Keratinocyte (primary cell): ENCODE results near the gene CUX1. TPM values are rescaled to one million over a fixed set of nuclear protein-coding genes. Genes with fewer than 3 reads are reported as not detected.
A peak's percentile ranks its signal among the peaks of the same experiment; 100 is the strongest.

Experiments
- DNase-seq: peaks from one replicate; pipeline ENCODE4 v3.0.0-alpha.2; 2011; ENCODE audit warnings: low read depth, missing footprints, low spot score
- FAIRE-seq: peaks from 2 replicates; lab custom pipeline; 2011; peaks lifted over from hg19 to GRCh38; lab: Jason Lieb, UNC
- H2AFZ ChIP-seq: 2 replicates; pipeline ENCODE4 v1.6.0; 2012; ENCODE audit warnings: low read length, control low read depth, inconsistent platforms; ENCODE audit not compliant: control insufficient read depth
- H3K27ac ChIP-seq: 2 replicates; pipeline ENCODE4 v1.5.1; 2011; ENCODE audit warnings: low read length; ENCODE audit not compliant: control insufficient read depth, insufficient read depth
- H3K27me3 ChIP-seq: 3 replicates; pipeline ENCODE4 v1.6.0; 2011; ENCODE audit warnings: low read length; ENCODE audit not compliant: control insufficient read depth, insufficient read depth; ENCODE audit errors: extremely low read depth
- H3K36me3 ChIP-seq, 2 experiments: 2 replicates in 1 of 2; 3 replicates in 1 of 2; pipeline ENCODE4 v1.5.1; 2011; ENCODE audit warnings: low read length in 2 of 2, mild to moderate bottlenecking in 1 of 2; ENCODE audit not compliant: control insufficient read depth in 2 of 2, insufficient read depth in 2 of 2; ENCODE audit errors: extremely low read depth in 1 of 2
- H3K4me1 ChIP-seq: 3 replicates; pipeline ENCODE4 v1.5.1; 2011; ENCODE audit warnings: low read length; ENCODE audit not compliant: control insufficient read depth, insufficient read depth; ENCODE audit errors: extremely low read depth
- H3K4me2 ChIP-seq: 3 replicates; pipeline ENCODE4 v1.6.0; 2011; ENCODE audit warnings: low read depth, low read length; ENCODE audit not compliant: control insufficient read depth, insufficient read depth; ENCODE audit errors: extremely low read depth
- H3K4me3 ChIP-seq, 3 experiments: fragments of 200-600 bp in 1 of 3; sonication (generic) in 1 of 3; 2 replicates in 2 of 3; 3 replicates in 1 of 3; pipeline ENCODE4 v1.5.1; 2011 to 2016; ENCODE audit warnings: low read length in 3 of 3, mild to moderate bottlenecking in 3 of 3, control low read depth in 2 of 3, inconsistent platforms in 1 of 3, low read depth in 1 of 3, mixed read lengths in 1 of 3, mixed run types in 1 of 3, moderate library complexity in 1 of 3; ENCODE audit not compliant: control insufficient read depth in 2 of 3, insufficient read depth in 2 of 3; ENCODE audit errors: extremely low read depth in 1 of 3
- H3K79me2 ChIP-seq: 2 replicates; pipeline ENCODE4 v1.6.0; 2012; ENCODE audit warnings: low read length; ENCODE audit not compliant: control insufficient read depth, insufficient read depth
- H3K9ac ChIP-seq: 3 replicates; pipeline ENCODE4 v1.6.0; 2011; ENCODE audit warnings: low read length; ENCODE audit not compliant: control insufficient read depth, insufficient read depth; ENCODE audit errors: extremely low read depth
- H3K9me1 ChIP-seq: 3 replicates; pipeline ENCODE4 v1.6.0; 2011; ENCODE audit warnings: low read length; ENCODE audit not compliant: control insufficient read depth, insufficient read depth; ENCODE audit errors: extremely low read depth
- H3K9me3 ChIP-seq: 2 replicates; pipeline ENCODE4 v1.5.1; 2012; ENCODE audit warnings: low read depth, low read length; ENCODE audit not compliant: control insufficient read depth
- H4K20me1 ChIP-seq: 3 replicates; pipeline ENCODE4 v1.6.0; 2011; ENCODE audit warnings: low read length; ENCODE audit not compliant: control insufficient read depth, insufficient read depth; ENCODE audit errors: extremely low read depth
- CTCF ChIP-seq, 3 experiments: IDR thresholded peaks in 1 of 3; conservative IDR thresholded peaks in 1 of 3; optimal IDR thresholded peaks in 1 of 3; 2 replicates in 2 of 3; 3 replicates in 1 of 3; pipeline versions ENCODE3 to v1.5.1; 2011; ENCODE audit warnings: low read length in 3 of 3, mild to moderate bottlenecking in 3 of 3, moderate library complexity in 2 of 3, control low read depth in 1 of 3, inconsistent platforms in 1 of 3; ENCODE audit not compliant: insufficient read depth in 2 of 3; ENCODE audit errors: extremely low read depth in 1 of 3
- EZH2 ChIP-seq: IDR thresholded peaks from one replicate; pipeline ENCODE4 v1.6.1; 2012; ENCODE audit warnings: inconsistent platforms, mild to moderate bottlenecking, low read length, moderate library complexity
- dilution Hi-C: fragments of 300-500 bp; cut with MboI; formaldehyde crosslinking; loops from one replicate; pipeline ENCODE4 v1.7.0; 2020; ENCODE audit warnings: low sequenced_read_pairs; ENCODE audit not compliant: extremely low pct_ligation_motif_present
- polyA plus RNA-seq, 5 experiments: library from polyadenylated mRNA; depleted of rRNA in 3 of 5; stranded (reverse) in 3 of 5; stranded (forward) in 1 of 5; unstranded in 1 of 5; fragments of >200 nt; gene quantifications; 1 replicate in 1 of 5; 2 replicates in 3 of 5; 3 replicates in 1 of 5; pipeline versions ENCODE4 v1.2.1 to v1.2.3, GENCODE V29; 2011 to 2012; ENCODE audit warnings: missing spikeins in 2 of 5, low read depth in 1 of 5, low replicate concordance in 1 of 5

The CUX1 gene
- polyA plus RNA-seq, 1 donor (not counting 4 experiments of a cell fraction or from before 2014, with no cell fraction given) = 18.3 TPM

DNA sequence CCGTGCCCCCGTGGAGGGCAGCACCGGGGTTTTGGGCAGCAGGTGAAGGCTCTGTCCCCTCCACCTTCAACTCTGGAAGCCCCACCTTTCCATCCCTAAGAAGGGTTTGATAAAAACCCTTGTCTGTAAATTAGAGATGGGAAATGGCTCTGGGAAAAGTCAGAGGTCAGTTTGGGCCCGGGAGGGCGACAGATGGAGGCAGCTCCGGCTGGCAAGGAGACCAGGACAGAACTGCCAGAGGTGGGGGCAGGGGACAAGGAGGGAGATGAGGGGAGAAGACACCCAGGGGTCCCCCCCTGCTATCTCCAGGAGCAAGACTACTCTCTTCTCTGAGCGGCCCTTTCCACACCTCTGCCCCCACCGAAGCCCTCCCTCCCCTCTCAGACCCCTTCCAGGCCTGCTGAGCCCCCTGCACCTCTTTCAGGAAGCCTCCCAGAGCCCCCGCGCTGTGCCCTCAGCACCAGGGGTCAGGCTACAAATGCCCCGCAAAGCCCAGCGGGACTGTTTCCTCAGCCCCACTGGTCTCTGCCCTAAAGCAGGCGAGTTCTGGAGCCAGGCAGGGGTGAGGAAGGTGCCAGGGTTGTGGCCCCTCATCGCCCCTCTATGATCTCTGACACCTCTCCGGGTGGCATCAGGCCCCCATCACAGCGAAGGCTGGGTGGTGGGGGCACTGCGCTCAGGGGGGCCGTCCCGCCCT, 468.3 kb downstream of the CUX1 start:
- H3K4me2 ChIP-seq = peak overlapping the region; percentile 69
- H3K27me3 ChIP-seq = peaks cover 12% of the 10 kb centered on the region
- peaks cover 3% of the 10 kb centered on the region for H3K4me1 ChIP-seq
- H3K27ac ChIP-seq = no peak overlapping the region
- FAIRE-seq = no peak
- H3K36me3 ChIP-seq = no peaks in the 10 kb centered on the region
- no peaks in the 10 kb centered on the region for H4K20me1 ChIP-seq
- TF ChIP-seq EZH2 = no peak
- TF ChIP-seq CTCF (optimal IDR thresholded peaks at IDR 0.05 in 1 of 3, IDR thresholded peaks at IDR 0.05 in 1 of 3, conservative IDR thresholded peaks at IDR 0.05 in 1 of 3; ENCODE audit: extremely low read depth in 1 of 3, insufficient read depth in 2 of 3, low read length in 3 of 3) = no peak
- H3K4me3 ChIP-seq = peak overlapping the region in 2 of 3 experiments; percentile 54 to 66
- dilution Hi-C loops = no loop called here
- no peaks in the 10 kb centered on the region for H3K9me1 ChIP-seq
- no peaks in the 10 kb centered on the region for H3K9me3 ChIP-seq
- no peak overlapping the region for H3K9ac ChIP-seq
- no peaks in the 10 kb centered on the region for H3K79me2 ChIP-seq
- H2AFZ ChIP-seq = no peak overlapping the region
- DNase-seq = no peak

- TF ChIP-seq CTCF (optimal IDR thresholded peaks at IDR 0.05 in 1 of 3, IDR thresholded peaks at IDR 0.05 in 1 of 3, conservative IDR thresholded peaks at IDR 0.05 in 1 of 3; ENCODE audit: extremely low read depth in 1 of 3, insufficient read depth in 2 of 3, low read length in 3 of 3) = no peak
- TF ChIP-seq EZH2 = no peak
- FAIRE-seq (no peak), DNase-seq (no peak)
- Histone ChIP-seq H3K79me2 (no peaks in the 10 kb centered on the region), H3K9me1 (no peaks in the 10 kb centered on the region), H3K9ac (peak within 1 kb of the TSS; percentile 62), H3K4me2 (peak within 1 kb of the TSS; percentile 88), H3K27me3 (peaks cover 14% of the 10 kb centered on the region), H4K20me1 (no peaks in the 10 kb centered on the region), H3K9me3 (no peaks in the 10 kb centered on the region), H2AFZ (peak within 1 kb of the TSS; percentile 73), H3K4me3 (peak within 1 kb of the TSS; percentile 54 to 66 (median 63)), H3K27ac (no peak within 1 kb of the TSS), H3K36me3 (no peaks in the 10 kb centered on the region), H3K4me1 (peaks cover 3% of the 10 kb centered on the region)
- dilution Hi-C loops = no loop called here
These were observed 469.0 kb downstream of the CUX1 start, which contains the start of gene SH2B2 for GRCh38 chr7:102286237-102287110. SH2B2 (plus strand) TSS chr7:102286868; CDS start chr7:102300551, 13,683 bp downstream.
